HG02840 (cell line): ENCODE results near the gene AP2B1.

Experiments used
- ATAC-seq: cut with Tn5 transposase; IDR thresholded peaks from one replicate; pipeline ENCODE4 v1.9.1; 2021; ENCODE audit warnings: mild to moderate bottlenecking, moderate library complexity, moderate number of reproducible peaks; ENCODE audit not compliant: unreplicated experiment, low FRiP score

The AP2B1 gene

DNA sequence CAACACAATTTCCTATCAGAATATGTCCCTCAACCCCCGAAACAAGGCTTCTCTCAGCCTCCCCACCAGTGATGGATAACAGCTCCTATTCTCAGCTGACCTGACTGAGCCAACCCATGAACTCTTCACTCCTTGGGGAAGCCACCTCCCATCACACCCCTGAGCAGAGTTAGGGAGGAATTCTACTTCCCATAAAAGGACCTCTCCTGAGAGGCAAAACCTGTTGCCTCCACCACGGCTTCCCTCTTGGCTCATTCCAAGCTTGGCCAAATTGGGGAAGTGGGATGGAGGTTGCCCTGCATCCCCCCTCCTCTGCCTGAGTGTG is 138.6 kb downstream of the AP2B1 start:
- no peak for ATAC-seq

DNA sequence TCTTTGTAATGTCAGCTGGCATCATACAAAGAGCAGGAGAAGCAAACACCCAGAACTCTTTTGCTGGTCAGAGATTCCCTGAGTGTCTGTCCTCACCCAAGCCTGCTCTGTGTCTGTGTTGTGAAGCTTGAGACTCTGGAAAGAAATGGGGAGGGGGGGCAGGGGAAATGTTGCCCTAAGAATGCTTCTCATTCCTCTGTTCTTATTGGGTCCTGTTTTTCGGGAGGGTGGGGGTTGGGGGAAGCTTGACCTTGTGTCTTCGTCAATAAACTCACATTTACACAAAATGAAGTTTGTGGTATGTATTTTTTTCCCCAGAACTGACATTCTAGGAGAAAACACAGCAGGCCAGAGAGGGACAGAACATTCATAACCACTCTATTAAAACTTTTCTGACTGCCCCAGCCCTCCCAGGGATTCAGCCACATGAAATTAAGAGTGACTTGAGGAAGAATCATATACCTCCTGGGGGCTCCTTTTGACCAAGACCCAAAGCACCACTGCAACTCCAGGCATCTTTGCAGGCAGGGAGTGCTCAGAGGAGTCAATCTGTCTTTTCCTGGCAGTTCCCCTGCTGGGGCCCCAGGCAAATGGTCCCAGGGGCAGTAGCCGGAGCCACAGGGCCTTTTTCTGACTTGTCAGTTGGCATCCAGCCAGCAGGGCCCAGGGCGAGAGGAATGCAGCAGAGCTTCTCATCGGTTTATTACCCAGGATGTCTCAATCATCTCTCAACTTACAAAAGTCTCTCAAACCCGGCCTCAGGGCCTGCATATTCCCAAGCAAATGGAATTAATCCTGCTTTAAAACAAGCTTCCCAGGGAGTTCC is 139.2 kb downstream of the AP2B1 start:
- ATAC-seq = no peak

DNA sequence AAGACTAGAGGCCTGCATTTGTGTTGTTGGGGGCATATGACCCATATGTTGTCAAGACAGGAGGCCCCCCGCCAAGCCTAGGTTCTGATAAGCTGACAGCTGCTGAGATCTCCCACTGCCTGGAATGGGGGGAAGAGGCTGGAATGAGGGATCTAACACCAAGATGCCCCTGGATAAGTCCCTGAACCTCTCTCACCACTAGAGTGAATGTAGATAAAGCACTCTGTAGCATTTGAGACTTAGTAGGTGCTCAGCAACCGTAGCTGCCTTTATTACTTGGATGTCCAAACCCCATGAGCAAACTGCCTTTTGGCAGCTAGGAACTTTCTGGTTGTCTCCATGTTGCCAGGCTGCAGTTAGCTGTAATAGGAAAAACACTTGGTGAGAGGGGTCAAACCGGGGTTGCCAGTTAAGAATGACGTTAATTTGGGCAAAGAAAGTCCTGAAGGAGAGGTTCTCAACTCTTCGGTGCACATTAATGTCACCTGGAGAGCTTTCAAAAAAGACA is 139.9 kb downstream of the AP2B1 start:
- no peak for ATAC-seq

DNA sequence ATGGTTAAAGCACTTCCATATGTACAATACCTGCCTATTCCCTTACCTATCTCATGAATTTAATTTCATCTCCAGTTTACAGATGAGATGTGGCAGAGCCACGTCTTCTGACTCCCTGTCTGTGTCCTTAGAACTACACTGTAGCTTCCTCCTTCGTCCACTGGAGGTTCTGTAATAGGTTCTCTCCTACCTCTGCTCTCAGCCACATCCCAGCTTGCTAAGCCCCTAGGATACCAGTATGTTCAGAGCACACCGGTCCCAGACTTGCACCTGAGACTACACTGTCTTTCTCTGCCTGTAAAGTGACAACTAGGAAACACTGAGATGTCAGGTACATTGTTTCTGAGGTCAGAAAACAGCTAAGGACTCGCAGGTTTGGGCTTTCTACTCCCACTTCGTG is 140.5 kb downstream of the AP2B1 start:
- ATAC-seq = no peak

DNA sequence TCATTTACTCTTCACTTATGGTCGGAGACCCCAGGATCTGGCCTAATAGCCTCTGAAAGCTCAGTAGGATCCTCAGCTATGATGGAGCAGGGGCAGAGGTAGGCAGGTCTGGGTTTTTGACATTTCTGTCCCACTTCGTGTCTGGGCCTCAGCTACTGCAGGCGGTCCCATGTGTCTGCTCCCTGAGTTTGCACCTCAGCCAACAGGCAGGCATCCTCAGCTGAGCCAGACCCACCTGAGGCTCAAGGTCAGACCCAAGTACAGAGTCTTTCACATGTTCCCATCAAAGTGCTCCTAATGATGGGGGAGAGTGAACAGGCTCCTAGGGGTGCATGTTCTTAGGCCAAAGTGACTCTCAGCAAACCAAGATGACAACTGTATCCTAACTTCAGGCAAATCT is 141.4 kb downstream of the AP2B1 start:
- no peak for ATAC-seq

DNA sequence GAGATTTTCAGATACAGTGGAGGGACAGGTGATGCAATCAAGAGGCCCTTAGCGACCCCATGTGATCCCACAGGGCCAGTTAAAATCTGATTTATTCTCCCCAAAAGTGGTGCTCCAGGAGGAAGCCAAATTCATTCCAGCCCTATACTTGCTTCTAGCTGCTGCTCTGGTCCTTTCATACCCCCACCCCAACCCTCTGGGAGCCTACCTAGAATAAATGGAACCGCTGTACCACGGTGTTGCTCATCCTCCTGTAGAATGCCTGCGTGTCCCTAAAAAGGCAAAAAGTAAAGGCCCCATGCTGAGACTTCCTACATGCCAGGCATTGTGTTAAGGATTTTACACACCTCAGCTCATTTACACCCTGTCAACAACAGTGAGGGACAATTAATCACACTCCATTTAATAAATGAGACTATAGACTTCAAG is 142.3 kb downstream of the AP2B1 start:
- ATAC-seq = no peak

DNA sequence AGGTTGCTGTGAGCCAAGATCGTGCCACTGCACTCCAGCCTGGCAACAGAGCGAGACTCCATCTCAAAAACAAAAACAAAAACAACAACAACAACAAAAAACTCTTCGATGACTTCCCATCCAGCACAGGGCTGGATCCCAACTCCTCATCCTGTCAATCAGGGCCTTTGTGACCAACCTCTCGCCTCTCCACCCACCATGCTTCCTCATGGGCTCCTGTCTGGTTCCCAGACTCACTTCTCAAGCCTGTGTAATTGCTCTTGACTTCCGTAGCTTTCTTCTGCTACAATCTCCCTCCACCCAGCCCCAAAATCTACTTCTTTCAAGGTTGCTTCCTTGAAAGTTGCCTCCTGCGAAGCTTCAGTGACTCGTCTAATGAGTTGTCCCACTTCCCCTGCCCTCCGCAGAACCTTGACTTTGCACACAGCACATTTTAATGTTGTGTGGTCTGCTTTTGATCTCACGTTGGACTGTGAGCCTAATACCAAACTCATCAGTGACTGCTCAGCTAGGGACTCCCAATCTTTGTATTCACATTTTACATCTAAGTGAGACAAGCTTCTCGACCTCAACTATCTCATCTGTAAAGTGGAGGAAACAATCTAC is 143.4 kb downstream of the AP2B1 start:
- no peak for ATAC-seq

DNA sequence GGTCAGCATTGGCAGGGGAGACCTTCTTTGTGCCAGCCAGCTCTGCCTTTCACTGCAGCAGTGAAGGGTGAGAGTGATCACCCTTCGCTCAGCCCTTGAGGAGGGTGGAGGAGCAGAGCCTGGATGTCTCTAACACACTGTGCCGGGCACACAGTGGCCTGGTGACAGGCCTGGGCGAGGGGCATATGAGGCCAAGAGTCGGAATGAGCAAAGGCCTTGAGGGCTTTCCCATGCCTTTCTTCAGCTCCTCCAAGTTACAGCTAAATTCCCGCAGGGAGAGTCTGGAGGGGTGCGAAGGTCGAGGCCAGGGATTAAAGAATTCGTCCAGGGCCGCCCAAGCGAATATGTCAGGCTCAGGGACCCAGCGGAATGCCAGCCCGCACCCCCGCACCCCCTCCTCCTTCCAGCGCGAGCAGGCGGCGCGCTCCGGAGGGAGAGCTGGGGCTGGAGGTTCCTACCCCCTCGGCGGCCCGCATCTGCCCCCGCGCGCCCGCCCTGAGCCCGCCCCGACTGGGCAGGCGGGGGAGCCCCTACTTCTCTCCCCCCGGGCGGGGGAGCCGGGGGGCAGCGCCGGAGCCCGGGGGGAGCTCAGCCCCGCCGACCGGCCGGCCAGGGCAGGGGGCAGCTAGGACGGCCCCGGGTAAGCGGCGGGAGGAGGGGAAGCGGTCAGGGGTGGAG is 144.3 kb downstream of the AP2B1 start, which contains the start of gene RASL10B:
Gene RASL10B, plus strand, starts transcription at position 401 of the 678 bp plus-strand sequence. CDS start 3,546 bp downstream, outside the sequence.
- ATAC-seq = no peak

DNA sequence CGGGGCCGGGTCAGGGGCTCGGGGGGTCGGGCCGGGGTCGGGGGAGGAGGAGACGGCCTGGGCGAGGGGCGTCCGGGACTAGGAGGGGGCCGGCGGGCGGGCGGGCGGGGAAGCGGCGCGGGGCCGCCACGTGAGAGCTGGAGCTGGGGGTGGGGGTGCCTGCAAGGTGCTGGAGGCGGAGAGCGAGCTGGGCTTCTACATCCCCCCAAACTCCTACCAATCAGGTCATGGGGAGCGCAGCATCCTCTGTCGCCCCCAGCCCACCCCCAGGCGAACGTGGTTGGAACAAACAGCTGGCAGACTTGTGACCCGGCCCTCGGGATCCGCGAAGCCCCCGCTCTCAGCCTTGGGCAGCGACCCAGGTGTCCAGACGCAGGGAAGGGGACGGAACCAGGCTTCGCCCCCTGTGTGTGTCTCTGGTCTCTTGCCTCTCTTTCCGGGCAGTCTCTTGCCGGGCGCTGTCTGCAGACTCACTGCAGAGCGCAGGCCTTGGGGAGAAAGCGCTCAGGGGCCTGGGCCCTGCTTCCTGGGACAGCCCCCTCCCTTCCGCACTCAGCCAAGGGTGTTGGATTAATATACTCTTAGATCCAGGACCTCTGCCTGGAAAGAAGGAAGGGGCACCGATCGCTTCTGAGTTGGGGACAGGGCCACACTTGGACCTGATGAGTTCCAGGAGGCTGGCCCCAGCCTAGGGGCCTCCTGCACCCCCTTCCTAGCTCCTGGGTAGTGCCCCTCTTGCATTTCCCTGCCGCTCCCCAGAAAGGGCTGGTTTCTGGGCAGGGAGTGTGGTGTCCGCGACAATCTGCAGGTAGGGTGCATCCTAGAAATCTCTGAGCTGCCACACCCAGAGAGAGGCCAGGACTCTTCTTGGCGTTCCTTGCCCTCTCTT is 145.0 kb downstream of the AP2B1 start:
- no peak for ATAC-seq

DNA sequence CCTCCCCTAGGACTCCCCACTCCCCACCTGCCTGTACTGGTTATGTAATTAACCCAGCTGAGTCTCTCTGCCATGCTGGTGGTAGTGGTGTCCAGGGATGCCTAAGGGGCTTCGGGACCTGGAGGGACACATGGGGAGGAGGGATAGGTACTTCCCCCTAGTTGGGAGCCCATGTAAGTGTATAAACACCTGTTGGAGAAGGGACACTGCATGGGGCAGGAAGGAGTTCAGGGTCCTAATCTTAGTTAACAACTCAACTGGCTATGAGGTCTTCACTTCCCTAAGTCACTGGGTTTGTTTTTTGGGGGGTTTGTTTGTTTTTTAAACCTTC is 145.6 kb downstream of the AP2B1 start:
- ATAC-seq = no peak

DNA sequence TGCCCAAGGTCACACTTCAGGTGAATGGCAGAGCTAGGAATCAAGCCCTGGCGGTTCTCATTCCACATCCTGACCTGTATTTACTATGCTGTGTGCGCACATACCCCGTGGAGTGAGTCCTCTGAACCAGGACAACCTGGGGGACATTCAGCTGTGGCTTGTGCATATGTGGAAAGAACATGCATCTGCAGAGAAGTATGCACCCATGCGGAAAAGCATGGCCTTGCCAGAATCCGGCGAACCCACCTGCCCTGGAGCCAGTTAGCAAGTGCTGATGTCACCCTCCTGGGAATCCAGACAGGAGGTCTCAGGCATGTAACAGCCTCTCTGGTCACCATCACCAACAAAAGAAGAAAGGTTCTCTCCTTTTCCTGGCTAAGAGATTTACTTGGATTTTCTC is 146.2 kb downstream of the AP2B1 start:
- no peak for ATAC-seq

DNA sequence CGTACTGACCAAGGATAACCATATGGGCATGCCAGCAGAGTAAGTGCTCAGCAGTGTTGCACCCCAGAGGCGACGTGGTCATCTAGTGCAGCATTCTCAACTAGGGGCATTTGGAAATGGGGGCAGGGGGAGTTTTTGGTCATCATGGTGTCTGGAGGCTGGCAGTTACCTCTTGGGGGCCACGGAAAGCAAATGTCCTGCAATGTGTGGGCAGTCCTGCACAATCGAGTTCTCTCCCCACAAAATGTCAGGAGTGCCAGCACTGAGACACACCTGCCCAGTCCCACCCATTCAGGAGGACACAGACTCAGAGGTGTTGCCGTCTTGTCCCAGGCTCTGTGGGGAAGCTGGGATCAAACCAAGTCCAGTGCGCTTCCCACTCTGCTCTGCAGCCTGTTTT is 147.3 kb downstream of the AP2B1 start:
- ATAC-seq = no peak

DNA sequence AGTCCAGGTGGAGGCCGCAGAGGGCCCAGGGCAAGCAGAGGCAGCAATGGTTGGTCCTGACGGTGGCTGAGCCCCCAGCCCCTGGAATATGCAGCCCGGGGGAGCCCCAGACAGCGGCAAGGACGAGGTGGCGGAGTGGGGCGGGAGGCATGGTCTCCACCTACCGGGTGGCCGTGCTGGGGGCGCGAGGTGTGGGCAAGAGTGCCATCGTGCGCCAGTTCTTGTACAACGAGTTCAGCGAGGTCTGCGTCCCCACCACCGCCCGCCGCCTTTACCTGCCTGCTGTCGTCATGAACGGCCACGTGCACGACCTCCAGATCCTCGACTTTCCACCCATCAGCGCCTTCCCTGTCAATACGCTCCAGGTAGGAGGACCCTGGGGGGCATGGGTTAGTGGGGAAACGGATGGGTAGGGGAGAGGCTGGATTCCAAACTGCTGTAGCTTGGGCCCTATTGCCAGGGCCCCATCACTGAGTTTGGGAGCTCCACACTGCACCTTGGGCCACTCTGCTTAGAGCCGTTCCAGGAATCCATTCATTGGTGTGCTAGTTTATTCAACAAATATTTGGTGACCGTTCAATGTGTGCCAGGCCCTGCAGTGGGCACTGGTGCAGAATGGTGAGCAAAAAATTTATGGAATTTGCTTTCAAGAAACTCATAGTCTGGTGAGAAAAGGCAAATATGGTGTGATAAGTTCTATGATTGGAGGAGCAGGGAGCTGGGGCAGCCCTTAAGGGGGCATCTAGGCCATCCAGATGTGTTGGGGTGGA is 148.1 kb downstream of the AP2B1 start:
- no peak for ATAC-seq

DNA sequence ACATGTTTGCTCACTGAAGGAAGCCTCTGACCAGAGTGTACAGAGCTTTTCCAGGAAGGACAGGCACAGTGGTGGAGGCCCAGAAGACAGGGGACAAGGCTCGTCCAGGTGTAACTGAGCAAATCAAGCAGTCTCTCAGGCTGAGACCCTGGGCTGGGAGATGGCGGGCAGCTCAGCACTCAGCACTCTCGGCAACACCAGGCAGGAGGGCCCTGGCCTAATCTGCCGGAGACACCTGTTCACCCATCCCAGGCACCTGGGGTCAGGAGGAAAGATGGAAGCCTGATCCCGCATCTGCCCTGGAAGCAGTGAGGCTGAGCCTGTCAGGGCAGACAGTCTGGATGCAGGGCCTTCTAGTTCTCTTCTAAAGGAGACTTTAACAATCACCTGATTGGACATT is 149.1 kb downstream of the AP2B1 start:
- ATAC-seq = no peak

DNA sequence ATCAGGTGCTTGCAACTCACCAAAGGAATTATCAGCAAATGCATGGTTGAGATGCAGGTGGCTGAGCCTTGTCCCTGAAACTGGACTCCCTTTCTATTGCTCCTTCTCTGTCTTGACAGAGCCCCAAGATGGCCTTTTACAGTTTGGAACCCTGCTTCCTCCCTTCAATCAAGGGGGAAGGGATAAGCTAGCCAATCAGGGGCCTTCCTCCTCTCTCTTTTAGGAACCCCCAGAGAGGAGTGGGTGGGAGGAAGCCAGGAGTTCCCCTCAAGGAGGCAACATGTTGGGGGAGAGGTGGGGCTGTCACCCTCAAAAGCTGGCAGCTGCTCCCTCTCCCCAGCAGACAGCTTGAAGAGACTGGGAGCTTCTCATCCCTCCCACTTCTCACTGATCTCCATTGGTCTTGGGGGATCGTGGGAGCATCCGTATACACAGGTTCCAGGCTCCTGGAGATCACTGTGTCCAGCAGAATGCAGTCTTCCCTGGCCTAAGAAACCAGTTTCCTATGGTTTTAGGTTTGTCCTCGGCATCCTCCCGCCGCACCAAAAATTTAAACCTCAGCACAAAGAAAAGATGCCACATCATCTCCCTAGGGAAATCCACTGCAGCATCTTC is 151.5 kb downstream of the AP2B1 start:
- no peak for ATAC-seq

DNA sequence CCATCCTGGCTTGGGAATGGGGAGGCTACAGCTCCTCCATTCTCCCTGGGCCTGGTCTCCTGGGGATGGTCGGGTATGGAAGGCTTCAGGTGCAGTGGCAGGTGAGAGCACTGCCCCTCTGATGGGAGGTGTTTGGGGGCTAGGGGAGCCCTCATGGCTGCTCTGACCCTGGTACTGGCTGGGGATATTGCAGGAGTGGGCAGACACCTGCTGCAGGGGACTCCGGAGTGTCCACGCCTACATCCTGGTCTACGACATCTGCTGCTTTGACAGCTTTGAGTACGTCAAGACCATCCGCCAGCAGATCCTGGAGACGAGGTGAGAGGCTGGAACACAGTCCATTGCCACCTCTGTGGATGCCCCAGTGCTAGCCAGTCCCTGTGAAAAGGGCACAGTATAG is 153.1 kb downstream of the AP2B1 start:
- no peak for ATAC-seq

DNA sequence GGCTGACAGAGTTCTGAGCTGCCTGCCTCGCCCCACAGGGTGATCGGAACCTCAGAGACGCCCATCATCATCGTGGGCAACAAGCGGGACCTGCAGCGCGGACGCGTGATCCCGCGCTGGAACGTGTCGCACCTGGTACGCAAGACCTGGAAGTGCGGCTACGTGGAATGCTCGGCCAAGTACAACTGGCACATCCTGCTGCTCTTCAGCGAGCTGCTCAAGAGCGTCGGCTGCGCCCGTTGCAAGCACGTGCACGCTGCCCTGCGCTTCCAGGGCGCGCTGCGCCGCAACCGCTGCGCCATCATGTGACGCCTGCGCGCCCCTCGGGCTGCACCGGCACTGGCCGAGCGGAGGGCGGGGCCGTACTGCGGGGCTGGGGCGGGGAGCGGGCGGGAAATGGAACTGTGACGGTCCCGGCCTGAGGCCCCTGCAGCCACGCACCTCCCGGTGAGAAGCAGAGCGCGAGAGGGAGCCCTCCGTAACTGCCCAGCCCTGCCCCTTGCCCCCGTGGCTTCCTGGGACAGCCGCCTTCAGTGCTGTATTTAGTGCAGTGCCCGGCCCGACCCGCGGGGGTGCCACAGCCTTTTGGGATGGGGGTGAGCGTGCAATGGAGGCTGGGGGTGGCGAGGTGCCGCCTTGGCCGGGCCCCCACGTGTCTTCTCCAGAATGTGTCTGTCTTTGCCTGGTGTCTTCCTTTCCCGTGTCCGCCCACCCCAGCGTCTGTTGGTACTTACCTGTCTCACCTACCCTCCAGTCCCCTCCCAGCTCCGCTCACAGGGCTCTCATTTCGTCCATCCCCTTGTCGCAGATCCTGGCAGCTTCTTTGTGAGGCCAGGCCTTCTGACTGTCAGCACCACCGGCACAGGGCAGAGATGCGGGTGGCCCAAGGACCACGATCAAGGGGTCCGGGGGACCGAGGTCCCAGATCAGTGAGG is 154.1 kb downstream of the AP2B1 start:
- no peak for ATAC-seq

DNA sequence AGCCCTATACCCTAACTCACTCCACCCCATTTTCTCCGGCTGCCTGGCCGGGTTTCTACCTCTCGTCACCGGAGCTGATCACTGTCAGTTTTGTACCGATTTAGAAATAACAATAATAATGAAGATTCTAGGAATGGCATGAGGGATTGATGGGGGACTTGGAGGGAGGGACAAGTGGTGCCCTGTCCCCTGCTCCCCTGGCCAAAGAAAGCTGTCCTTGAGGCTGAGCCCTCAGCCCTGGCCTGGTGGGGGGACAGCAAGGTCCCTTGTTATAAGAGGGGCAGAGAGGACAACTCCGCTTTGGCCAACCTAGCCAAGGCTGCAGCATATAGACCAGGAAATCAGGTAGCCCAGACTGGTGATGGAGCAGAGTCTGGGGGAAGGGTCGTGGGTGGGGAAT is 155.4 kb downstream of the AP2B1 start:
- ATAC-seq = no peak
